ENCODE data around the gene GARIN3.

GRCh38 chr5:157198277-157198986 is 32.4 kb upstream of the GARIN3 start:
- TF ChIP-seq POLR2AphosphoS5 (IDR thresholded peaks at IDR 0.05; ENCODE audit: borderline replicate concordance, low read depth, low read length) (no peak), EZH2 (IDR thresholded peaks at IDR 0.05) (no peak)

Data from SK-N-MC (cell line).